Choroid plexus epithelial cell (primary cell): ENCODE measurements around the gene KIF23.

Experiments used
- DNase-seq: peaks from one replicate; pipeline ENCODE4 v3.0.0-alpha.2; 2010; ENCODE audit warnings: low read depth
- H3K4me3 ChIP-seq: 2 replicates; pipeline ENCODE4 v1.5.1; 2011; ENCODE audit warnings: low read depth, mild to moderate bottlenecking, control low read depth, low read length, moderate library complexity
- TF ChIP-seq, protein P1 (sequence below): conservative IDR thresholded peaks from 2 replicates; pipeline ENCODE4 v1.5.1; 2011; ENCODE audit warnings: low read depth, mild to moderate bottlenecking, control low read depth, inconsistent platforms, low read length, moderate library complexity

Gene KIF23

DNA sequence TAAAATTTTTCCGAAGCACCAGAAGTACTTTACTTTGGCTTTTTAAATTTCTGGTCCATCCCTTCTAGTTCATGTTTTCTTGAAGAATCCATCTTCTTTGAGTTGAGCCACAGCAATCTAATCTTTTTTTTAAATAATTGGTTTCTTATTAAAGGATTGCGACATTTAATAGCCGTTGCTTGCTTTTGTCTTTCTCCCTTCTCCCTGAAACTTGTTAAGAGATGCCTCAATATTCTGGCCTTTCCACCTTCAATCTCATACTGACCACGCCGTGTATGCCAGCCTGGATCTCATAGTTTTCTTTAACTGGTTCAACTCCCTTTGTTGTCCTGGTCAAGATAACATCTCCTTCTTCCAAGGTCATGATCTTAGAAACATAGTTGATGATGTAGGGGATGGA, 20.1 kb downstream of the KIF23 start:
- DNase-seq: no peak
- H3K4me3 ChIP-seq: no peak overlapping the region
- TF ChIP-seq, protein P1, sequence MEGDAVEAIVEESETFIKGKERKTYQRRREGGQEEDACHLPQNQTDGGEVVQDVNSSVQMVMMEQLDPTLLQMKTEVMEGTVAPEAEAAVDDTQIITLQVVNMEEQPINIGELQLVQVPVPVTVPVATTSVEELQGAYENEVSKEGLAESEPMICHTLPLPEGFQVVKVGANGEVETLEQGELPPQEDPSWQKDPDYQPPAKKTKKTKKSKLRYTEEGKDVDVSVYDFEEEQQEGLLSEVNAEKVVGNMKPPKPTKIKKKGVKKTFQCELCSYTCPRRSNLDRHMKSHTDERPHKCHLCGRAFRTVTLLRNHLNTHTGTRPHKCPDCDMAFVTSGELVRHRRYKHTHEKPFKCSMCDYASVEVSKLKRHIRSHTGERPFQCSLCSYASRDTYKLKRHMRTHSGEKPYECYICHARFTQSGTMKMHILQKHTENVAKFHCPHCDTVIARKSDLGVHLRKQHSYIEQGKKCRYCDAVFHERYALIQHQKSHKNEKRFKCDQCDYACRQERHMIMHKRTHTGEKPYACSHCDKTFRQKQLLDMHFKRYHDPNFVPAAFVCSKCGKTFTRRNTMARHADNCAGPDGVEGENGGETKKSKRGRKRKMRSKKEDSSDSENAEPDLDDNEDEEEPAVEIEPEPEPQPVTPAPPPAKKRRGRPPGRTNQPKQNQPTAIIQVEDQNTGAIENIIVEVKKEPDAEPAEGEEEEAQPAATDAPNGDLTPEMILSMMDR: no peak

GRCh38 chr15:69434679-69435078, 20.5 kb downstream of the KIF23 start:
- DNase-seq: no peak
- TF ChIP-seq, protein P1: no peak
- H3K4me3 ChIP-seq: no peak overlapping the region

DNA sequence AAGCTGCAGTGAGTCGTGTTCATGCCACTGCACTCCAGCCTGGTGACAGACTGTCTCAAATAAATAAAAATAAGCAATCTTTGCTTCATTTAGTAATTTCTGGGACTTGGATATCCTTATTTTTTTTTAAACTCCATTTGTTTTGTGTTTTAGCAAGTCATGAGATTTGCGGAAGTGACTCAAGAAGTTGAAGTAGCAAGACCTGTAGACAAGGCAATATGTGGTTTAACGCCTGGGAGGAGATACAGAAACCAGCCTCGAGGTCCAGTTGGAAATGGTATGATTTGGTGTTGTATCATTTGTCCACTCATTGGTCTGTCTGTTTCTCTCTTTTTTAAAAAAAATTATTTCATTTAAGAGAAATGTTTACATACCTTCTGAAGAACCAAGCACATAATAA, 21.8 kb downstream of the KIF23 start:
- no peak for DNase-seq
- no peak overlapping the region for H3K4me3 ChIP-seq
- TF ChIP-seq, protein P1: no peak

DNA sequence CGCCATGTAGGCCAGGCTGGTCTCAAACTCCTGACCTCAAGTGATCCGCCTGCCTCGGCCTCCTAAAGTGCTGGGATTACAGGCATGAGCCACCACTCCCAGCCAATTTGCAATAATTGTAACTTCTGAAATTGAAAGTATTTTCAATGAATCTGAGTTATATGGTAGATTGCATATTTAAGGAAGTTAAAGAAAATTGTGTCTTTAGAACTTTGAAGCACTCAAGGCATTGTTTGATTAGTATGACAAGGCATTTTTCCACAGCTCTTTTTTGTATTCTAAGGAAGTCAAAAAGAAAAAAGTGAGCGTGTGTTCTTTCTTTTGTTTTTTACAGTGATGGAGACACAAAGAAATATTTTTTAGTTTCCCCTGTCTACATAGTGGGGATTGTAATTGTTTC, 22.8 kb downstream of the KIF23 start:
- H3K4me3 ChIP-seq: no peak overlapping the region
- TF ChIP-seq, protein P1: no peak
- no peak for DNase-seq

- TF ChIP-seq, protein P1: no peak
- DNase-seq: no peak
- no peak overlapping the region for H3K4me3 ChIP-seq
Measured at GRCh38 chr15:69439623-69440022, 25.5 kb downstream of the KIF23 start.

GRCh38 chr15:69443032-69443611, 29.0 kb downstream of the KIF23 start:
- no peak overlapping the region for H3K4me3 ChIP-seq
- DNase-seq: no peak
- TF ChIP-seq, protein P1: no peak

GRCh38 chr15:69444686-69445085, 30.5 kb downstream of the KIF23 start:
- DNase-seq: no peak
- H3K4me3 ChIP-seq: no peak overlapping the region
- TF ChIP-seq, protein P1: no peak
